ENCODE results near the gene CCDC195.
"Not testable (repeated sequence)": the region's sequence is repeated elsewhere in the genome, so short reads cannot be mapped to it uniquely, and the experiment has no call there.

CCDC195 gene

DNA sequence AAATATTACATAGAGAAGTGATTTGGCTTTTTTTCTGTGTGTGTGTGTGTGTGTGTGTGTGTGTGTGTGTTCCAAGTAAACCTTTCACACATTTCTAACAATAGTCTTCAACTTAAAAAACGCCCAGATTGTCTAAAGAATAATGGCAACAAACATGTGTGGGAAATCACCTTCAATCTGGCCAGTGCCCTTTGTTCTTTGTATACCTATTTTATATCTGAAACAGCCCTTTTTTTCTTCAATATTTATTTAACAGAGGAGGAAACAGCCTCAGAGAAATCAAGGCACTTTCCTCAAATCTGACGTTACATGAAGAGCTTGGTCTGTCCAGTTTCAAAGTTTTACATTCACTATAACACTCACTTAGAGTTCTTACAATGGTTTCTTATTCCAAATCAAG is 25.3 kb downstream of the CCDC195 start:
- no peak for DNase-seq (ENCODE audit: low read depth)

DNA sequence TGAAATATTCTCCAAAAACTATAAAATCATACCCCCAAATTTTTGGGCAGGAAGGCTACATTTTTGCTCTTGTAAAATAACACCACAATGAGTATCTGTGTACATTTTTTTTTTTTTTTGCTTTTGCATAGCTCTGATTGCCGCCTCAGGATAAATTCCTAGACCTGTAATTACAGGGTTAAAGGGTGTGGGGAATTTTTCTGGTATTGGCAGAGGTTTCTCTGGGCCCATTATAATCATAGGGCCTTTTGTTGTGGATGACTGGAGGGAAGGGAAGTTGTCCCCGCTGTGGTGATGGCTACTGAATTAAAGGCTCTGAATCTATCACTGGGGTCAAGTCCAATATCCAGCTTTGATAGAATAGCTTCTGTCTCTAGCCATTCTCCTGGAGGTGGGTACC is 26.6 kb downstream of the CCDC195 start:
- DNase-seq (ENCODE audit: low read depth) = no peak

DNA sequence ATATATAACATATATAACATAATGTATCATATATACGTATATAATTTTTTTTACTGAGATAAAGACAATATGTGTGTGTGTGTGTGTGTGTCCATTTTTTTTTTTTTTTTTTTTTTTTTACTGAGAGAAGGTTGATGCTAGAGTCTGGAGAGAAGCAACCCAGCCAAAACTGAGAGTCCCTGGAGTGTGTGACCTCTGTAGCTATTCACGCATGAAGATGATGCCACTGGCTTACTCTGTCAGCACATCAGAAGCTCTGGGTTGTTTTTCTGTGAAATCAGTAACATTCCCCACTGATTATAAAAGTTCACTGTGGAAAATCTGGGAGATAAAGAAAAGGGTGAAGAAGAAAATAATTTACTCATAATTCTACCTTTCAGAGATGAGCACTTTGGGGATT is 27.2 kb downstream of the CCDC195 start:
- no peak for DNase-seq (ENCODE audit: low read depth)

DNA sequence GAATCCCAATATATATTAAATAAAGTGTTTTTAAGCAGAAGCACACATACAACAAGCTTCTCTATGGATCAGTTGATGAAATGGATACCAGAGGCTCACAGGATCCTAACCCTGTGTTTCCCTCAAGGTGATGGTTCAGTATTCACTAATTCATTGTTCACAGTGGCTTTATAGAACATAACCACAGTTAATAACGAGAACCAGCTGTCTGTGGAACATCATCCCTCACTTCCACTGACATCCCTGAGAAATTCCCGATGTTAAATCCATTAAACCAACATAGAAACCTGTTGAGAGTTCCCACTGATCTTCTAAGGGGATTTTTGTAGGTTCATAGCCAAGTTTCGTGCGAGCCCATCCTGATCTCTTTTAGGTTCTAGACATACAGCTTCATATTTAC is 29.0 kb downstream of the CCDC195 start:
- DNase-seq (ENCODE audit: low read depth) = no peak

DNA sequence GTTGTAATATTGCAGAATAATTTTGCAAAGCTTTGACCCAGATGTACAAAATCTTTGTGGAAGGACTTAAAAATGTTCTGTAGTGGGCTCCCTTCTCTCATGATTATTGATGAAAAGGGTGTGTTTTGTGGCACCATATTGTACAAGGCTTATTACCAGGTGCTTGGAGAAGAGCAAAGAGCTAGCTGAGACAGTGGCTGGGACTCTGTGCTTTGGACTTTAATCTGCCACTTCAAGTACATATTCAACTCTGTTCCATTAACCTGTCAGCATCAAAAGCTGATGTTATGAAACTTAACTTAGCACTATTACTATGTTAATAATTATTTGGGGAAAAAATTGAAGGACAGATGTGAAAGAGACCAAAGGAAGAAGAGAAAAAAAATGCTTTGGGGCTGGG is 31.0 kb downstream of the CCDC195 start:
- no peak for DNase-seq (ENCODE audit: low read depth)

DNA sequence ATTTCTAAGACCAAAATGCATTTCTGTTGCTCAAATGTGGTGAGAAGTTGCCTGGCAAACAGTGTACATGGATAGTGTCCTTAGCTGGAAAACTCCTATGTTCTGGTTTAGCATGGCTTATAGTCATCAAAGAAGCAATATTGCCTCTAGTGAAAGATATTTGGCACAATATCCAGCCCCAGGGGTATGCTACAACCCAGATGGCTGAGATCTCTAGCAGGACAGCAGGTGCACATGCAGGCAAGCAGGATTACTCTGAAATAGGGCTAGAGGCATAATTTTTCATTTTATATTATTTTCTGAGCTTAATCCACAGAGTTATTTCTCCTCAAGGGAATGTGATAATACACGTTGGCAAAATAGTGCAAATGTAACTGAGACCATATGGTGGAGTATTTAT is 34.0 kb downstream of the CCDC195 start:
- no peak for DNase-seq (ENCODE audit: low read depth)

DNA sequence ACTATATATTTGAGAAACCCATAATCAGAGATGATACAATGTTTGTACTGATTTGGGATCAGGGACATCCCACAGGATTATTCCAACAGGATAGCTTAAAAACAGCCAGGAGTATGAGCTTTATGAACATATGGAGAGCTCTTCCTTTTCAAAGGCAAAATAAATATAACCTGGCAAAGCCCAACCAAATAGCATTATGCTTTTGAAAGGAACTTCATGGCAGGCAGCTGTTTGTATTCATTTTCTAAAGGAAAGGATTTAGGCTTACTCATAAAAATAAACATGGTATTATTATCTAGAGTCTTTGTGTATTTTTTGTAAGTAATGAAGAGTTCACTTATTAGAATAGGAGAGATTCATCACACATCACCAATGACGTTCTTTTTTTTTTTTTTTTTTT is 44.4 kb downstream of the CCDC195 start:
- DNase-seq (ENCODE audit: low read depth) = no peak

DNA sequence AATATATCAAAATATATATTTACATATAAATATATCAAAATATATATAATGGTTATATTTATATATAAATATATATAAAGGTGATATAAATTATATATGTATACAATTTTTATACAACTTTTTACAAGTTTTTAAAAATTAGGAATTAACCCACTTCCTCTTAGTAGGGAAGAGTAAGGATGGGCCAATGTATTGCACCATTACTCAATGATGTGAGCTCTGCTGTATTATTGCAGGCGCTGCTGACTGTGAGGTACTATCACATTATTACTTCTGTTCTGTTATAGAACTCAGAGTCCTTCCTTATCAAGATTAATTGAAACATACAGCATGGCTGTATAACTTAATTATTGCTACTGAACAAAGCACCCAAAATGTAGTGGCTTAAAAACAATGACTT is 46.0 kb downstream of the CCDC195 start:
- DNase-seq (ENCODE audit: low read depth) = no peak

DNA sequence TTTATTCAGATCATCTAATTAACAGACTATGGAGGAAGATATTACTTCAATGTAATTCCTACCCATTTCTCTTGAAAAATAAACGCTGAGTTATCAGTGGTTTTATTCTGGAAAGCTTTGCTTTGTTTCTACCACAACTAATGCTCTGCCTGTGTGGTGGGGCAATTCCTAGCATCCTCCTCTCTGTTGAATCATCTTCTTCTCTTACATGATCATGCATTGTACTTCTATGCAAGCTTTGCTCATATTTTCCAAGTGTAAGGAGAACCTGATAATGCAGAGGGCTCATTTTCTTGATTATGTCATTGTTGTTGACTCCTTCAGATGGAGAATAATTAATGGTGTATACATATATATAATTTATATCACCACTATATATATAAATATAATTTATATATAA is 46.7 kb downstream of the CCDC195 start:
- no peak for DNase-seq (ENCODE audit: low read depth)

DNA sequence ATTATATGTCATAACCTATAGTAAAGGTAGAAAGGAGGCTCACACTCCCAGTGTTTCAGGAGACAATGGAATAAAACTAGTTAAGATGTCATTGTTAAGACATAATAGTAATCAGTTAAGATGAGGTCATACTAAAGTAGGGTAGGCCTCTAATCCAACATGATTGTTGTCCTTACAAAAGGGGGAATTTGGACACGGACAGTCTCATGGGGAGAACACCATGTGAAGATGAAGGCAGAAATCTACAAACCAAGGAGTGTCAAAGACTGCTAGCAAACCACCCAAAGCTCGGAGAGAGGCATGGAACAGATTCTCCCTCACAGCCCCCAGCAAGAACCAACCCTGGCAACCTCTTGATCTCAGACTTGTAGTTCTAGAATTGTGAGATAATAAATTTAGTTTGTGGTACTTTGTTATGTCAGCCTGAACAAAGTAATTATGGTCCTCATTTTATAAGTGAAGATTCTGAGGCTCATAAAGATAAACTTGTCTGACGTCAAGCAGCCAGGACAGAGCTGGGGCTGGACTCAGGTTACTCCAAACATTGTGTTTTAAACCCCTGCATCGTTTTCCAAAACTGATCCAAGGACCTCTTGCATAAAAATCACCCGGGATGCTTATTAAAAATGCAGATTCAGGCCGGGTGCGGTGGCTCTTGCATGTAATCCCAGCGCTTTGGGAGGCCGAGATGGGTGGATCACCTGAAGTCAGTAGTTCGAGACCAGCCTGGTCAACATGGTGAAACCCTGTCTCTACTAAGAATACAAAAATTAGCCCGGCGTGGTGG is 47.8 kb downstream of the CCDC195 start:
- DNase-seq (ENCODE audit: low read depth) = no peak

DNA sequence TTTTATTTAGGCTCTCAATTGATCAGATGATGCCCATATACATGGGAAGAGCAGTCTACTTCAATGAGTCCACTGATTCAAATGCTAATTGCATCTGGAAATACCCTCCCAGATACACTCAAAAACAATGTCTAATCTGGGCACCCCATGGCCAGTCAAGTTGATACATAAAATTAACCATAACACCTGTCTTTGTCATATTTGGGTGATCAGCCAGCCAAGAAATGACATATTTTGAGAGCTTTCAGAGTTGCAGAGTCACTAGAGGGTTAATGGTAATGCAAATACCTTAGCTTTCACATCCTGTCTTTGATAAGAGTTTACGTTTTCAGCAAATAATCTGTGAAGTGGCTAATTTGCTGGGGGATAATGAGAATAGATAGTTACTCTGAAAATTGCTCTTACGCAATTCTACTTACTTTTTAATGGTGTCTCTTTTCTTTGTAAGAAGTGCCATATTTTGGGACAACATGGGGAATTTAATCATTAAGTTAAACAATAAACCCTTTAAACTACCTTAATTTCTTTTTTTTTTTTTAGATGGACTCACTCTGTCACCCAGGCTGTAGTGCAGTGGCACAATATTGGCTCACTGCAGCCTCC is 49.1 kb downstream of the CCDC195 start:
- DNase-seq (ENCODE audit: low read depth) = no peak

DNA sequence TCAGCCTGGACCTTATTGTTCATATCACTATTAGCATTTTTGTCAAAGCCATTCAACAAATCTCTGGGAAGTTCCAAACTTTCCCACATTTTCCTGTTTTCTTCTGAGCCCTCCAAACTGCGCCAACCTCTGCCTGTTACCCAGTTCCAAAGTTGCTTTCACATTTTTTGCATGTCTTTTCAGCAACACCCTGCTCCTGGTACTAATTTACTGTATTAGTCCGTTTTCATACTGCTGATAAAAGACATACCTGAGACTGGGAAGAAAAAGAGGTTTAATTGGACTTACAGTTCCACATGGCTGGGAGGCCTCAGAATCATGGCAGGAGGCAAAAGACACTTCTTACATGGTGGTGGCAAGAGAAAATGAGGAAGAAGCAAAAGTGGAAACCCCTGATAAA is 52.8 kb downstream of the CCDC195 start:
- not testable (repeated sequence) for DNase-seq (ENCODE audit: low read depth)

DNA sequence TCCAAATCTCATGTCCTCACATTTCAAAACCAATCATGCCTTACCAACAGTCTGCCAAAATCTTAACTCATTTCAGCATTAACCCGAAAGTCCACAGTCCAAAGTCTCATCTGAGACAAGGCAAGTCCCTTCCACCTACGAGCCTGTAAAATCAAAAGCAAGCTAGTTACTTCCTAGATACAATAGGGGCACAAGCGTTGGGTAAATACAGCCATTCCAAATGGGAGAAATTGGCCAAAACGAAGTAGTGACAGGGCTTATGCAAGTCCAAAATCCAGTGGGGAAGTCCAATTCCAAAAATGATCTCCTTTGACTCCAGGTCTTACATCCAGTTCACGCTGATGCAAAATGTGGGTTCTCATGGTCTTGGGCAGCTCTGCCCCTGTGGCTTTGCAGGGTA is 54.5 kb downstream of the CCDC195 start:
- not testable (repeated sequence) for DNase-seq (ENCODE audit: low read depth)

DNA sequence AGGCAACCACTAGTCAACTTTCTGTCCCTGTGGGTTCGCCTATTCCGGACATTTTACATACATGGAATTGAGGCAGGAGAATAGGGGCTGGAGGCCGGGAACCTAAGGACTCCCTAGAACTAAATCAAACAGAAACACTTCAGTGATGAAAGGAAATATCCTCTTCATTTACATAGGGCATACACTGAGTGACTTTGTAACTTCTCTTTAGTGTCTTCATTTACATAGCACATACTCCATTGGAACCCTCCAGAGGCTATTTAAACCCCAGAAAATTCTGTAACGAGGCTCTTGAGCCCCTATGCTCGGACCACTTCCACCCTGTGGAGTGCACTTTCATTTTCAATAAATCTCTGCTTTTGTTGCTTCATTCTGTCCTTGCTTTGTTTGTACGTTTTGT is 56.5 kb downstream of the CCDC195 start:
- DNase-seq (ENCODE audit: low read depth) = no peak

DNA sequence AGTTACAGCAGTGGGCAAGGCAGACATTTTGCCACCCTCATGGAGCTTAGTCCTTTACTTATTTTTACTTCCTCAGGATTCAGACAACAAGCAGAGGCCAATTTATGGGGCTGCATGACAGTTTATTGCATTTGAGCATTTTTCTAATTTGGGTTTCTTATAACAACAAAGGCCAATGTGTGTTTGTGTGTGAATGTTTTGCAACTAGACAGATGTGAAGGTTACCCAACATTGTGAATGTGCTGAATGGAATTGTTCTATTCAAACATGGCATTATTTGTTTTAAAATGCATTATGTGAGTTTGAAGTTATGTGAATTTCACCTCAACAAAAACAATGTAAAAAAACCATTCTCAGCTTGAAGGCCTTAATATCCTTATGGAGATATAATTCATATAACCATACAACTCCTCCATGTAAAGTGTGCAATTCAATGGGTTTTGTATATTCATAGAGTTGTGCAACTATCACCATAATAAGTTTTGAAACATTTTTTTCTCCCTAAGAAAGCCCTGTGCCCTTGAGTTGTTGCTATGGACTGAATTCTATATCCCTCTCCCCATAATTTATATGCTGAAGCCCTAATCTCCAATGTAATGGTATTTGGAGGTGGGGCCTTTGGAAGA is 57.3 kb downstream of the CCDC195 start:
- DNase-seq (ENCODE audit: low read depth) = no peak

DNA sequence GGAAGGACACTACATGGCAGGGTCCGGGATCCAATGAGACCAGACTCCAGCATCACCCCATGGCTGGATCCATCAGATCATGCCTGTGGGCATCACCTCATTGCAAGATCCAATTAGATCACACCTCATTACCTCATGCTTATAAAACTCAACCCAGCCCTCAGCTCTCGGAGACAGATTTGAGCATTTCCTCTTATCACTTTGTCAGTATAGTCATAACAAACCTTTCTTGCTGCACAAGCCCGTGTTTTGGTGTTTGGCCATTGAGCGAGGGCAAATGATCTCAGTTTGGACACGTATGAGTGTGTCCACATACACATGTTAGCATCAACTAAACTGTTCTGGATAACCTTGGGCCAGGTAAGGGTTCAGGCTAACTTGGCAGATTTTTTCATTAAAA is 58.8 kb downstream of the CCDC195 start:
- no peak for DNase-seq (ENCODE audit: low read depth)

DNA sequence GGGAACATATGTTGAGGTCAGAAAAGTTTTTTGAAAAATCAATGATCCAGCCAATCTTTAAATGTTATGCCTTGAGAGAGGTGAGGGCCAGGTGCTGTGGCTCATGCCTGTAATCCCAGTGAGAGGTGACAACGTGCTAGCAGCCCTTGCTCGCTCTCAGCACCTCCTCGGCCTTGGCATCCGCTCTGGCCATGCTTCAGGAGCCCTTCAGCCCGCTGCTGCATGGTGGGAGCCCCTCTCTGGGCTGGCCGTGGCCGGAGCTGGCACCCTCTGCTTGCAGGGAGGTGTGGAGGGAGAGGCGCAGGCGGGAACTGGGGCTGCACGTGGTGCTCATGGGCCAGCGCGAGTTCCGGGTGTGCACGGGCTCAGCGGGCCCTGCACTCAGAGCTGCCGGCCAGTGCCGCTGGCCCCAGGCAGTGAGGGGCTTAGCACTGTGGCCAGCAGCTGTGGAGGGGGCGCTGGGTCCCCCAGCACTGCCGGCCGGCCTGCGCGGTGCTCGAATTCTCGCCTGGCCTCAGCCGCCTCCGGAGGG is 61.1 kb downstream of the CCDC195 start:
- DNase-seq (ENCODE audit: low read depth) = no peak

Data from ELR (cell line).